Measurements from ENCODE around the gene FIBIN. TPM values are rescaled to one million over a fixed set of nuclear protein-coding genes. Genes with fewer than 3 reads are reported as not detected.

FIBIN gene
- total and polyA plus RNA-seq, 2 donors (not counting 3 experiments of a cell fraction or from before 2014, with no cell fraction given): not detected

GRCh38 chr11:26960281-26960680, 33.6 kb upstream of the FIBIN start:
- H2AFZ ChIP-seq (ENCODE audit: low read depth, low read length): no peak overlapping the region
- dilution Hi-C loops (cut with MboI; ENCODE audit: extremely low pct_ligation_motif_present, low sequenced_read_pairs) (no loop called here), intact Hi-C loops (cut with micrococcal nuclease) (no loop called here)
- H3K4me2 ChIP-seq (ENCODE audit: insufficient read depth, low read length): no peak overlapping the region
- ChIA-PET CTCF (no interaction called here), POLR2A (no interaction called here)
- H3K27ac ChIP-seq (ENCODE audit: insufficient read depth, low read depth, low read length): no peak overlapping the region
- H4K20me1 ChIP-seq (replicated peaks; ENCODE audit: control insufficient read depth, extremely low read depth, insufficient read depth, low read length): no peaks in the 10 kb centered on the region
- H3K79me2 ChIP-seq (ENCODE audit: control insufficient read depth, insufficient read depth, low read length): no peaks in the 10 kb centered on the region
- no peaks in the 10 kb centered on the region for H3K9me3 ChIP-seq (replicated peaks; ENCODE audit: control insufficient read depth, insufficient read depth, low read length)
- no peaks in the 10 kb centered on the region for H3K36me3 ChIP-seq (ENCODE audit: control insufficient read depth in 2 of 2, extremely low read depth in 1 of 2, insufficient read depth in 2 of 2, low read length in 2 of 2)
- no peak for DNase-seq (ENCODE audit: low read depth, low spot score)
- H3K9me1 ChIP-seq (replicated peaks; ENCODE audit: control insufficient read depth, extremely low read depth, insufficient read depth, low read length): no peaks in the 10 kb centered on the region
- no TSS peak for BruUV-seq (replicated peaks)
- no peak for FAIRE-seq
- no peak overlapping the region for H3K9ac ChIP-seq (replicated peaks; ENCODE audit: extremely low read depth, insufficient read depth, low read length)
- no peaks in the 10 kb centered on the region for H3K4me1 ChIP-seq (ENCODE audit: control insufficient read depth, extremely low read depth, insufficient read depth, low read length)
- H3K4me3 ChIP-seq (replicated peaks in 1 of 3; ENCODE audit: insufficient read depth in 1 of 3, low read depth in 1 of 3, low read length in 3 of 3): no peak overlapping the region
- H3K27me3 ChIP-seq (ENCODE audit: control insufficient read depth in 2 of 2, insufficient read depth in 2 of 2, low read length in 2 of 2): no peaks in the 10 kb centered on the region
- TF ChIP-seq EZH2 (IDR thresholded peaks at IDR 0.05; ENCODE audit: borderline replicate concordance, low read depth, low read length, severe bottlenecking) (no peak), POLR2AphosphoS5 (IDR thresholded peaks at IDR 0.05; ENCODE audit: insufficient read depth, low read depth, low read length) (no peak), FOS (IDR thresholded peaks at IDR 0.05; ENCODE audit: borderline replicate concordance, insufficient read depth, low read length) (no peak), MYC (IDR thresholded peaks at IDR 0.05; ENCODE audit: low read depth, low read length) (no peak), GATA2 (IDR thresholded peaks at IDR 0.05; ENCODE audit: insufficient read depth, insufficient read length, low read depth, low read length) (no peak), POLR2A (IDR thresholded peaks at IDR 0.05; ENCODE audit: low read depth, low read length) (no peak), CTCF (IDR thresholded peaks at IDR 0.05; ENCODE audit: extremely low read depth in 1 of 2, insufficient read depth in 1 of 2, low read depth in 1 of 2, low read length in 2 of 2) (no peak), MAX (IDR thresholded peaks at IDR 0.05; ENCODE audit: insufficient read depth, insufficient read length) (no peak), JUN (IDR thresholded peaks at IDR 0.05; ENCODE audit: borderline replicate concordance, insufficient read depth, insufficient read length, low read depth) (no peak)

Data from endothelial cell of umbilical vein (primary cell).